Activated CD8-positive, alpha-beta memory T cell treated with anti-CD3 and anti-CD28 coated beads, Interleukin-2, amount 50 U/mL, for 1 hour (primary cell): ENCODE measurements around the gene ENTPD6.
A peak's percentile ranks its signal among the peaks of the same experiment; 100 is the strongest.
"Not testable (repeated sequence)": the region's sequence is repeated elsewhere in the genome, so short reads cannot be mapped to it uniquely, and the experiment has no call there.

Experiments used
- DNase-seq: peaks from one replicate; pipeline ENCODE4 v3.0.0-alpha.2; 2020; ENCODE audit errors: extremely low read depth

ENTPD6 gene

DNA sequence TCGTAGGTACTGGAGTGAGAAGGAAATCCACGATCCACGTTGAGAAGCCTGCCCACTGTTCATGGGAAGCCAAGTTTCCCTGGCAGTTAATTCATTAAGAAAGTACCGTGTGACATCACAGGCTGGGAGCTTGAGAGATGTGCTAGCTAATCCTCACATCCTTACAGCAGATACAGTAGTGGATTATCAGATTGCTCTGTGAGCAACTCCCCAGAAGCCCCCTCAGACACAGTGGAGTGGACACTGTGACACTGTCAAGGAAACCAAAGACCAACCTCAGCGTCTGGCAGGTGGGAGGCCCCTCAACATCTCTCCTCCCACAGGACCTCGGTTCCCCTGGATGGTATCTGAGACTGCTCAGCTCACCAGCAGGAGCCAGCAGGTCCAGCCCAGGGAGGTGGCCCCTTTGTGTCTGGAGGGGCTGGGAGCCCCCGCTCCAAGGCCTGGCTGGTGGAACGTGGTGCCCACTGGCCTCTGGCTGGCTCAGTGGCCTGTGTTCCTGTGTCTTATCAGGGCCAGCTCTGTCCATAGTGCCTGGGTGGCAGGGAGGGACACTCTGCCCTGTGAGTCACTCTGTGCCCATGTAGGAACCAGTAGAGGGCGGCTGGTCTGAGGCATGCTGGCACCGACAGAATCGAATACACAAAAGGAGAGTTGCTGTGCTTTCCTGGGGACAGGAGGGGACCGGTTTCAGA is 59.6 kb downstream of the ENTPD6 start:
- DNase-seq: no peak

DNA sequence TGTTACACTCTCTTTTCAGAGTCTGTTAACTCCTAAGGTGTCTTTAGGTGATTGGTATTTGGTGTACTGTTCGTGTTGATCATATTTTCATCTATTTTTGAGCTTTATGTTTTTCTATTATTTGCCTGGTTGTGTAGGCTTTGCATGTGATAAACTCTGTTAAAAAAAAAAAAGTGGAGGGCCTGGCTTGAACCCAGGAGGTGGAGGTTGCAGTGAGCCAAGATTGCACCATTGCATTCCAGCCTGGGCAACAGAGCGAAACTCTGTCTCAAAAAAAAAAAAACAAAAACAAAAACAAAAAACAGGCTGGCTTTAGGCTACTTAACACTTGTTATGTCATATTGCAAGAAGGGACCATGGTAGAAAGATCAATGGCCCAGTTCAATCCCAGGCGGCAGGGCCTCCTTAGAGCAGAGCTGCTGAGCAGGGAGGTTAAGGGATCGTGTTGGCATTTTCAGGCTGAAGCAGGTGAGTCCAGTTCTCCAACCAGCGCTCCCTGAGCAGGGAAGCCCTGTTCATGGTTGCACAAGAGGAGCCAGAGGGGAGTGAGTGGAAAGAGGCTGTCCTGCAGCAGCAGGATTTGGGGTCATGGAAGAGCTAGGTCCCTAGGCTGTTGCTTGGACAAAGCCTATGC is 60.8 kb downstream of the ENTPD6 start:
- DNase-seq: no peak

DNA sequence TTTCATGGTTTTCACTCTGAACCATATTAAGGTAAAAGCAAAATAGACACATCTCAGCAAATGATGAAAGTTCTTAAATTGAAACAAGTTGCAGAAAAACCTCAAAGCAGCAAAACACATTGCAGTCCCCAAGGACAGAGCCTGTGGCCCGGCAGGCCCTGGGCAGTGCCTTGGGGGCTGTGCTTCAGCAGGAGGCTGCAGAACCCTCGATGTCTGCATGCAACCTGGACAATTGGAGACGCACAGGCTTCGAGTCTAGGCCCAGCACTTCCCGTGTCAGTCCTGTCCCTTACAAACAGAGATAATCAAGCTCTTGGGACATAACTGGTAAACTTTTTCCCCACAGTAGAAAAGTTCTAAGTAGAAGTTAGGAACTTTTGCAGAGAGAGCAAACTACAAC is 61.6 kb downstream of the ENTPD6 start:
- DNase-seq: no peak

DNA sequence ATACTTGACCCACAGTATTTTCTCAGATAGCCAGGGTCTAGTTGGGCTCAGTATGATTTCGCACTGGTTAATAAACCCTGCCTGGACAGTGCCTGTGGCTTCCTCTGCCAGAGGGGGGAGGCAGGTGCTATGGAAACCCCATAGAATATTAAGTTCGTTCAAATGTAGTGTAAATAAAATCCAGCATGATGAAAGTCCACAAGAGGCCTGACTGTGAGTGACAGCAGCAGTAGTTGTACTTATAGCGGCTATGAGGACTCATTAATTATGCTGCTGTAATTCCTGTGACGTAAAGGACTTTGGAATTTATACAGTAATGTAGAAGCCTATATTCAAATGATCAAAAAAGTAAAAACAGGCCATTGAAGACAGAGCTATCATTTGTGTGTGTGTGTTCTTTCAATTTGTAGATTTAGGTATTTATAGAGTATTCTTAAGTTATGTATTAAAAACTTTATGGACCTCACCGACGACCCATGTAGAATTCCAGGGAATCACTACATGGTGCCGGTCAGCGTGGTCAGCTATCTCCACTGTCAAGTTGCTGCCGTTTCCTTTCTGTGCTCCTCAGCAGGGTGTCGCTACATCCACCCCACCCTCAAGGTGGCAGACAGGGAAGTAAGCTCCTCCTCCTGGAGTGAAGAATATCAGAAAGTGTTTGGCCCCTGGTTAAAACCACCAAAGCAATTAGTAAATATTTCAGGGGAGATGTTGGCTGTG is 62.4 kb downstream of the ENTPD6 start:
- no peak for DNase-seq

DNA sequence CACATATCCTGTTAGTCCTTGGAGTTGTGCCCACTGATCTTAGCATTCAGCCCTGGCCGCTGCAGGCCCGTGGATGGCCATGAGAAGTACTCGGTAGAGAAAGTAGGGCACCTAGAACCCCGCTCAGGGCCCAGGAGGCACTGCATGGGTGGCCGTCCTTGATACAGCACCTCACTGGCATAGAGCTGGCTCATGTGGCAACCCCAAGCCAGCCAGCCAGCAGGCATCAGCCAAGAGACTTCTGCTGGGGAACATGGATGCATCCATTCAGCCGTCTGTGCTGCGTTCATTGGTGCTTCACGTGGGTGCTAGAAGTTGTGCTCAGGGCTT is 62.9 kb downstream of the ENTPD6 start:
- no peak for DNase-seq

DNA sequence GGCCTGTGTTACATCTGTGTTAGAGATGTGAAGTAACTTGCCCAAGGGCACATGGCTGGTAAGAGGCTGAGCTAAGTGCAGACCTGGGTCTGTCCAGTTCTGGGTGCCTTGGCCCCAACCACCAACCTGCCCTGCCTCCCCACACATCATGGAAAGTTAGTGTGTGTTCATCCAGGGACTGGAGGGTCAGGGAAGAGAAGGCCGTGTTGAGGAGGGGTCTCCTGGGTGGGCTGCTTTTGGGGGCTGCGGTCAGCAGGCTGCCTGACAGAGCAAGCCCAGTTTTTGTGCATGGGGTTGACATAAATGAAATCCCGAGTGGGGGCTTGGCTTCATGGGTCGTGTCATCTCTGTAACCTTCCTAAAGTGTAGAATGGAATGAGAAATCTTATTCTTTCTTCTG is 63.3 kb downstream of the ENTPD6 start:
- no peak for DNase-seq

DNA sequence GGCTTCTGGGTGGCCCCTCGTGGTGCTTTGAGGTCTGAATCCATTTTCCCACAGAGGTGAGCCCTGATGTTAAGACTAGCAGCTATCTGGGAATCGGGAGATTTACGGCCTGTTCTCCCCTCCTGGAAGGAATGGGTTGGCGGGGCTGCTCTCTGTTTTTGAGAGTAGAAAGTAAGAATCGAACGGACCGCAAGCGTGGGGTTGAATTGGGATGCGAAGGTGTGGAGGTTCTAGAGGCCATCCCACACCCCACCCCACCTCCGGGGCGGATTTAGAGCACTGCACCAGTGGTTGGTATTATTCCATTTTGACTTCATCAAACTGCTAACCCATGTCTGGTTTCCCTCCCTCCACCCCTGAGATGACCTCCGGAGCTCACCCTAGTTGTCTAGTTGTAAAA is 63.8 kb downstream of the ENTPD6 start:
- DNase-seq: no peak

DNA sequence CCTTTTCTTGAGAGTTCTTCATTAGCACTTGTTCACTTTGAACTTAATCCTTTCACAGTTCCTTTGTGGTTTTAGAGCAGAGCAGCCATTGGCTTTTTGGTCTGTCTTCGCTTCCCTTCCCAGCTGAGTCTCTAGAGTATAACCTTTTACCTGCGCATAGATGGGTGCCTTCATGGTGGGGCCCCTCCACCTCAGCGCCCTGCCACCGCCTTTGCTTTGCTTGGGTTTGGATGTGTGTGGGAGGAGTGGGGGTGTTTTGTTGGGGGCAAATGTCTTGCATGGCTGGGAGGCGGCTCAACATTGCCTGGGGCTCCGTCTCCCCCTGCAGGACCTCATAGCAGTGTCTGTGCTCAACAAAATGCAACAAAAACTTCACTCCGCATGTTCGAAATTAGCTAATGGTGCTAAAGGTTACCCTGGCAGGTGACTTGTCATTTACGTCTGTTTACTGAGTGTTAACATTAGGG is 64.3 kb downstream of the ENTPD6 start:
- peak; percentile 13 for DNase-seq

DNA sequence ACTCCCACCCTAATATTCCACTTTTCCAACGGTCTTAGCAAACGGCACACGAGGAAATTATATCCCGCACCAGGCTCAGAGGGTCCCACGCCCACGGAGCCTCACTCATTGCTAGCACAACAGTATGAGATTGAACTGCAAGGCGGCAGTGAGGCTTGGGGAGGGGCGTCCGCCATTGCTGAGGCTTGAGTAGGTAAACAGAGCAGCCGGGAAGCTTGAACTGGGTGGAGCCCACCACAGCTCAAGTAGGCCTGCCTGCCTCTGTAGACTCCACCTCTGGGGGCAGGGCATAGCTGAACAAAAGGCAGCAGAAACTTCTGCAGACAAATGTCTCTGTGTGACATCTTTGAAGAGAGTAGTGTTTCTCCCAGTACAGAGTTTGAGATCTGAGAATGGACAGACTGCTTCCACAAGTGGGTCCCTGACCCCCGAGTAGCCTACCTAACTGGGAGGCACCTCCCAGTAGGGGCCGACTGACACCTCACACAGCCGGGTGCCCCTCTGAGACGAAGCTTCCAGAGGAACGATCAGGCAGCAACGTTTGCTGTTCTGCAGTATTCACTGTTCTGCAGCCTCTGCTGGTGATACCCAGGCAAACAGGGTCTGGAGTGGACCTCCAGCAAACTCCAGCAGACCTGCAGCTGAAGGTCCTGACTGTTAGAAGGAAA is 65.4 kb downstream of the ENTPD6 start:
- DNase-seq: not testable (repeated sequence)

DNA sequence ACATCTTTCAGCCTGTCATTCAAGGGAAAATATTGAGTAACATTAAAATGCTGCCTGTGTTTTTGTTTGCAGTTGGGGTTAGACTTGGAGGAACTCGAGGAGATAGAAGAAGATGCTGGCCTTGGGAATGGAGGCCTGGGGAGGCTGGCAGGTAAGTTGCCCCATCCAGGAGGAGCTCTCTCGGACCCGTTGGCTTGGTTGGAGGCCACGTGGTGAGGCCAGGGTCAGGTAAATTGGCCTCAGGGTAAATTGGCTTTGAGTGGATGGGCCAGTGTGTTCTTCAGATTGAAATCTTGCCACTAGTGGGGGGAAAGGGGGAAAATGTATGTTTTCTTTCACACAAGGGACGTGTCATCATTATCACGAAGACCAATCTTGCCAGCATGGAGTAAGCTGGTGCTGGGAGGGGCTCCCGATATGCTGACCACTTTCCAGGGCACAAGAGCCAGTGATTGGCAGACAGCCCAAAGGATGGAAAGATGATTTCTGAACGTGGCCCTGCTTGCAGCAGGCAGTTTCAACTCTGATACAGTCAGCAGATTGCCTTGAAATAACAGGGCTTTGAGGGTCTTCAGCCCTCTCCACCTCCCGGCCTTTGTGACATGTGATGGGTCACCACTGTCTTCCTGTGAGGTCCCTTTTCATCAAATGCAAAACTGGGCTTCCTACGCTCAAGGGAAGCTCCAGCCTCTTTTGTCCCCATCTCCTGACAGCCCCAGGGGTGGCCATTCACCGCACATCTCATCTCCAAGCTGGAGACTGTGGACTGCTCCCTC is 73.7 kb downstream of the ENTPD6 start:
- DNase-seq: no peak

DNA sequence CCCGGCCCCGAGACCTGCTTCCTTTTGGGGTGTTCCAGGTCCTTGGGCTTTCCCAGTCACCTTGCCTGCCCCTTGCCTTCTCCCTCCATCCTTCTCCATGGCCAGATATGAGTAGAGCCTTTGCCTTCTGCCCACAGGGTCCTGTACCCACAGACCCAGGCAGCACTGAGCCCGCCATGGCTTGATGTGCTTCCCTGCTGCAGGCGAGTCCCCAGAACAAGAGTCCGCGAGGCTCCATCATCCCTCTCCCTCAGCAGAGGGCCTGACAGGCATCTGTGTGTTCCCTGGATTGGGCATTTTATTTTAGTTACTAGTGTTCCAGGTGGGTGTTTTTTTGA is 74.3 kb downstream of the ENTPD6 start:
- no peak for DNase-seq

DNA sequence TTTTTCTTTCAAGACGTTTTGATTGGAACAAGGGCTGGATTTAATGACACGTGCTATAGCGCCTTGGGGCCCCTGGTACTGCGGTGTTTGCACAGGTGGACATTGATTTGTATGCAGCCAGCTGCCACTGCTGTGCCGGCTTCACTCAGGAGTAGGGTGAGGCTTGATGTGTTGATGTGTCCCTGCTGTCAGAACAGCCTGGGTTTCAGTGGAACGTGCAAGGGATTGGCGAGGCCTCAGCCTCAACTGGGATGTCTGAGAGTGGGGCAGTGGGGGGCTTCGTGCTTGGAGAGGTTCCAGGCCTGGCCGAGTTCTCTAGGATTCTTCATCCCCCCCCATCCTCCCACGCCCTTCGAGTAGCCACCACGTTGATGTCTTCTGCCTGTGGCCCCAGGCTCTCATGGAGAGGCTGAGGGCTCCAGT is 75.3 kb downstream of the ENTPD6 start:
- no peak for DNase-seq

DNA sequence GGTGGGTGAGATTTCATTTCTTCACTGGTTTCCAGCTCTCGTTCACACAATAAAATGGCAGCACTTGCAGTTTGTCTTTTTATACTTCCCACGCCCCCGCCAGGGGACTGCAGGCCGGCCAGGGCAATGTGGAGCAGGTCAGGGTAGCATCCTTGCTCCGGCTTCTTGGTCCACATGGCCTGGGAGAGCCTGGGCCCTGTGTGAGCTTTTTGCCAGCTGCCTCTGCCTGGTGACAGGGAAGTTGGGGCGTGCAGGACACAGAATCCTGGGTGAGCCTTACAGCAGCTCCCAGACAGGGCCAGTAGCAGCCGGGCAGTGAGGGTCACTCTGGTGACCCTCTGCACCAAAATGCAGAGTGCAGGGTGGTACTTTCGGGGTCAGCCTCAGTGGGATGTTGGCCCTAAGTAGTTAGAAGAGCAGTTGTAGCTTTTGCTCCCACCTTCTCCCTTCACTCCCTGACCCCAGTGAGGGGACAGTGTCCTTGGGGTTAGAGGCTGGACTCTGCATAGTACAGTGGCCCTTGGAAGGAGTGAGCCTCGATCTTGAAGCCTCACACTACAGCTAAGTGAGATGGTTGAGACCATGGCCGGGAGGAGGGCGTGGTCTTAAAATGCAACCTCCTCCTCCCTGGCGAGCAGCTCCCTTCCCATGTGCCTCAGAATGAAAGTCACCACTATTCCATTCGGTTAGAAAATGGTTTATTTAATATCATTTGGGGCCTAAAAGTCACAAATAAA is 76.1 kb downstream of the ENTPD6 start:
- DNase-seq: no peak

DNA sequence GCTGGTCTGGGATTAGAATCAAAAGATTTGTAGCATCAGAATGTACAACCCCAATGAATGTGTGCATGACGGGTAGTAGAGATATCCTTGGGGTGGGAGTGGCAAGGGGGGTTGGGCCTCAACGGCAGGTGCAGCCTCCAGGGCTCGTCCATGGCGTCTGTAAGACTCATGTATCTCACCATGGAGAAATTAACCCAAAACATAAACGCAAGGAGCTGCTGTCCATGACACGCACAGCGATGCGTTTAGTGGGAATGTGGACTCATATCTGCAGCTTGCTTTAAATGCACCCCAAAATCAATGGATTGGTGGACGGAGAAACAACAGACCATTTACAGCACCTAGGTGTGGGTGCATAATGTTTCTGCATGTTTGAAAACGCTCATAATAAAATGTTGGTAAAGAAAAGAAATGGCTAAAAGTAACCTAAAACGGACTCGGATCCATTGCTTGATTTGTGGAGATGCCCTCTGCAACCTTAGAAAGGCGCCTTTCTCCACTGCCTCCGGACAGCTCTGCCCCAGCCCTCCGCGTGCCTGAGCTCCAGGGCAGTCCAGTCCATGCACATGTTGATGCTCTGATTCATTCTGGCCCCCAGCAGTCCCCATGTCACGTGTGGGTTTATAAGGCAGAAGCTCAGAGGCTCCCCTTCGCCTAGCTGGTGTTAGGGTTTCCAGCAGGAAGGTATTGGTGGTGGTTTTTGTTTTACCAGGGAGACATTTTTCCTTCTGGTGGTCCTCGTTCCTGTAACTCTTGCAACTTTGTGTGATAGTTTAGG is 76.9 kb downstream of the ENTPD6 start:
- no peak for DNase-seq

DNA sequence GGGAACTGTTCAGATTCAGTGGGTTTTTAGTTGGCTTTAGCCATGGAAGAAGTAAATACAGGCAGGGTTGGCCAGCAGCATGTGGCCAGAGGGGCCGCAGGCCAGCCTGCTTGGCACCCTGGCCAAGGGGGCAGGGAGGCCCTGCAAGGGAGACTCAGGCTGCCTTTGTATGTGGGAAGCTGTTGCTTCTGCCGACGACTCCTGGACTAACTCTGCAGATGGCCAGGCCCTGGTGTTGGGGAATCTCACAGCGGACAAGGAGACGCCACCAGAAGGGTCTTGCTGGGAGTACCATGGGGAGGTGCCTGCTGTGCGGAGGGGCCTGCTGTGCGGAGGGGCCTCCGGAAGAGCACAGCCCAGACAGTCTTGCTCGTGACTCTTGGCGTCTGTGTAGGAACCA is 77.5 kb downstream of the ENTPD6 start:
- no peak for DNase-seq

DNA sequence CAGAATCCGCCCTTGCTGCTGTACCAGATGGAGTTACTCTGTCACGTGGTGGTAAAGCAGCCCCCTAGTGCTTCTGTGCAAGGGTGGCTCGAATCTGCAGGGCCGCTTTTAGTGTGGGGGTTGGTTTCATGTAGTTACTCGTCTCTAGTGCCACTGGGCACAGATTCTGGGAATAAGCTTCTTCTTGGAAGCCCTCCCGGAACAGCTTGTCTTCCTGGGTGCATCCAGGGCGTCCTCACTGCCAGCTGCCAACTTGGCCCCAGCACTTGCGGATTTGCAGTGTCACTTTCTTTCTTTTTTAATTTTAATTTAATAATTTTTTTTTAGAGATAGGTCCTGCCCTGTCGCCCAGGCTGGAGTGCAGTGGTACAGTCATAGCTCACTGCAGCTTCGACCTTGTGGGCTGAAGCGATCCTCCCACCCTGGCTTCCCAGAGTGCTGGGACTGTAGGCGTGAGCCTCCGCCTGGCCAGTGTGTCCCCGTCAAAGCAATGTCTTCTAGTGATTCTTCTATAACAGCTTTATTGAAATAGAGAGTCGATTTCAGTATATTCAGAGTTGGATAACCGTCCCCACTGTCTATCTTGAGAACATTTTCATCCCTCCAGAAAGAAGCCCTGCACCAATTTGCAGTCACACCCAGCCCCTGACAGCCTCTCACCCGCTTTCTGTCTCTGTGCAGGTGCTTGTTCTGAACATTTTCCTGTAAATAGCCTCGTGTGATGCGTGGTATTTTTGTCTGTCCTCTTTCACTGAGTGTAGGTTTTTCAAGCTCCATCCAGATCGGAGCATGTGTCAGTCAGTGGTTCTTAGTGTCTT is 78.2 kb downstream of the ENTPD6 start:
- DNase-seq: no peak

DNA sequence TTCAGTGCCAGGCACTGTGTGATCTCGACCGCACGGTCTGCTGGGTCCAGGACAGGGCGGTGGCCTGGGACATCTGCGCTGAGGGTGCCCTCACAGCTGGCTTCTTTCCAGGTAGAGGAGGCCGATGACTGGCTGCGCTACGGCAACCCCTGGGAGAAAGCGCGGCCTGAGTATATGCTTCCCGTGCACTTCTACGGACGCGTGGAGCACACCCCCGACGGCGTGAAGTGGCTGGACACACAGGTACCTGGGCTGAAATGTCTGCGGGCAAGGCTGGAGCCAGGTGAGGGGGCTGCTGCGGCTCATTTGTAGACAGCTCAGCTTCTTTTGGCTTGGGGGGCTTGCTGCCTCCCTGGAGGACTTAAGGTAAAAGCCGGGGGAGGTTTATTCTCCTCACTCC is 79.0 kb downstream of the ENTPD6 start:
- no peak for DNase-seq

DNA sequence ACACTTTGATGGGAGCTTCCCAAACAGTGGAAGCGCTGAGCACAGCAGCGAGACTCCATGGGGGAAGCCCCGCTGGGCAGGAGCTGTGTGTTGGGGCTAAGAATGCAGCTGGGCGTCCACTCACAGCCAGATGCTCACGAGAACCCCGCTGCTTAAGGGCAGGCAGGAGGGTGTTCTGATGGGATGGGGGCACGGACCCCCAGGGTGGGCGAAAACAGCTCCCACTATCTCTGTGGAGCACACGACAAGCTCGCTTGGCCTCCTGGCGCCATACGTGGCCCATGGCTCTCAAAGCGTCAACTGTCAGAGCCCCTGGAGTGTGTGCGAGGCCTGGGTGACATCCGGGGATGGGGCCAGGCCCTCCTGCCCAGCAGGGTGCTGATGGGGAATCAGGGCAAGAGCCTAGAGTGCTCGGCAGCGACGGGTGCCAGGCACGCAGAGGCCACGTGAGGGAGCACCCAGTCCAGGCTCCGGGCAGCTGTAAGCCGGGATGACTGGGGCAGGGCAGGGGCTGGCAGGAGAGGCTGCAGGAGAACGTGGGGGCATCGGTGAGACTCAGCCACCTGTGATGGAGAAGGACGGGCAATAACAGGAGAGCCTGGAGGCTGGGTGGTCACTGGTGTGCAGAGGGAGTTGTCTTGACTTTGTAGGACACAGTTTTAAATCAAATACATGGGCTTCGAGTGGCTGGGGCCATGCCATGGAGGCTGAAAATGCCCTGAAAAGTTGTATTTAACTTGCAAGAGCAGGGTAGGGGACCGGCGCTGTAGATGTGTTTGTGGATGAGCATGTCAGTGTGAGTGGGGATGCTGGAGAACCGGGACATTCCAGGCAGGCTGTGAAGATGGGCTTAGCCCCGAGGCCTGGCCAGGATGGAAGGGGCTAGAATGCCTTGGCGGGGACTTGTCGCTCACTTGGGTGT is 79.6 kb downstream of the ENTPD6 start:
- DNase-seq: no peak
